Measurements from ENCODE around the gene HNRNPUL1.

The HNRNPUL1 gene

GRCh38 chr19:41264581-41265394 is 616 bp downstream of the HNRNPUL1 start:
- peak overlapping the region; percentile 98 for H3K4me3 ChIP-seq (ENCODE audit: low read length, poor library complexity, severe bottlenecking)
- peaks cover 29% of the 10 kb centered on the region for H3K4me1 ChIP-seq (ENCODE audit: insufficient read depth, low read length, poor library complexity, severe bottlenecking)
- H3K9me3 ChIP-seq (ENCODE audit: insufficient read depth, low read depth, low read length): no peaks in the 10 kb centered on the region
- H3F3A ChIP-seq (ENCODE audit: low read depth): no peaks in the 10 kb centered on the region; the same call in 1 of the 2 replicates
- H3K36me3 ChIP-seq (ENCODE audit: insufficient read depth, low read length): peaks cover 22% of the 10 kb centered on the region
- H3K4me2 ChIP-seq (ENCODE audit: low read depth, low read length, poor library complexity, severe bottlenecking): peak overlapping the region; percentile 97
- H3K9ac ChIP-seq (ENCODE audit: low read depth, low read length, poor library complexity, severe bottlenecking): peak overlapping the region; percentile 99
- peaks cover 63% of the 10 kb centered on the region for H3K79me2 ChIP-seq (ENCODE audit: insufficient read depth, low read length)
- peak overlapping the region; percentile 9; the same call in 1 of the 2 replicates for H2AFZ ChIP-seq (ENCODE audit: low read length)
- H3K27me3 ChIP-seq (ENCODE audit: insufficient read depth, low read length, poor library complexity, severe bottlenecking): peaks cover 10% of the 10 kb centered on the region
- H4K20me1 ChIP-seq (ENCODE audit: insufficient read depth, low read length, poor library complexity, severe bottlenecking): peaks cover 51% of the 10 kb centered on the region
- no peak for TF ChIP-seq EZH2phosphoT487 (IDR thresholded peaks at IDR 0.05; ENCODE audit: borderline replicate concordance)
- H3K9me2 ChIP-seq (replicated peaks; ENCODE audit: low read depth, low read length): no peaks in the 10 kb centered on the region

- H3K4me1 ChIP-seq (ENCODE audit: insufficient read depth, low read length, poor library complexity, severe bottlenecking): peaks cover 29% of the 10 kb centered on the region
- H3K4me3 ChIP-seq (ENCODE audit: low read length, poor library complexity, severe bottlenecking): peak overlapping the region; percentile 98
- H4K20me1 ChIP-seq (ENCODE audit: insufficient read depth, low read length, poor library complexity, severe bottlenecking): peaks cover 54% of the 10 kb centered on the region
- no peak overlapping the region for H2AFZ ChIP-seq (ENCODE audit: low read length)
- peaks cover 70% of the 10 kb centered on the region for H3K79me2 ChIP-seq (ENCODE audit: insufficient read depth, low read length)
- H3K9me2 ChIP-seq (replicated peaks; ENCODE audit: low read depth, low read length): no peaks in the 10 kb centered on the region
- peak overlapping the region; percentile 97 for H3K4me2 ChIP-seq (ENCODE audit: low read depth, low read length, poor library complexity, severe bottlenecking)
- peaks cover 28% of the 10 kb centered on the region for H3K36me3 ChIP-seq (ENCODE audit: insufficient read depth, low read length)
- H3K9ac ChIP-seq (ENCODE audit: low read depth, low read length, poor library complexity, severe bottlenecking): peak overlapping the region; percentile 99
- peaks cover 10% of the 10 kb centered on the region for H3K27me3 ChIP-seq (ENCODE audit: insufficient read depth, low read length, poor library complexity, severe bottlenecking)
- TF ChIP-seq EZH2phosphoT487 (IDR thresholded peaks at IDR 0.05; ENCODE audit: borderline replicate concordance) (no peak), CTCF (conservative IDR thresholded peaks at IDR 0.05; ENCODE audit: low read length) (no peak)
- H3F3A ChIP-seq (ENCODE audit: low read depth): no peaks in the 10 kb centered on the region; the same call in 1 of the 2 replicates
- H3K9me3 ChIP-seq (ENCODE audit: insufficient read depth, low read depth, low read length): no peaks in the 10 kb centered on the region
Observed at GRCh38 chr19:41265395-41266153, 1.4 kb downstream of the HNRNPUL1 start.

DNA sequence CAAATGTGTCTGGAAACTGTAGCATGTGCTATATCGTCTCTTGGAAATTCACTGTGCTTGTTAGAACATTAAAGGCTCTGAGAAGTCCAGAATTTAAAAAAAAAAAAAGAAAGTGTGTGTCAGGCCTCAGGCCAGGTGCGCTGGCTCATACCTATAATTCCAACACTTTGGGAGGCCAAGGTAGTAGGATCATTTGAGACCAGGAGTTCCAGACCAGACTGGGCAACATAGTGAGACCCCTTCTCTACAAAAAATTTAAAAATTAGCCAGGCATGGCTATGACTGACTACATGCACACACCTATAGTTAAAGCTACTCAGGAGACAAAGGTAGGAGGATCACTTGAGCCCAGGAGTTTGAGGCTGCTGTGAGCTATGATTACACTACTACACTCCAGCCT is 4.9 kb downstream of the HNRNPUL1 start:
- peaks cover 22% of the 10 kb centered on the region for H3K4me1 ChIP-seq (ENCODE audit: insufficient read depth, low read length, poor library complexity, severe bottlenecking)
- no peak for TF ChIP-seq CTCF (conservative IDR thresholded peaks at IDR 0.05; ENCODE audit: low read length)
- no peak for TF ChIP-seq EZH2phosphoT487 (IDR thresholded peaks at IDR 0.05; ENCODE audit: borderline replicate concordance)
- H3K4me3 ChIP-seq (ENCODE audit: low read length, poor library complexity, severe bottlenecking): no peak overlapping the region
- H3K9me2 ChIP-seq (replicated peaks; ENCODE audit: low read depth, low read length): no peaks in the 10 kb centered on the region
- peaks cover 10% of the 10 kb centered on the region for H3K27me3 ChIP-seq (ENCODE audit: insufficient read depth, low read length, poor library complexity, severe bottlenecking)
- H3K9me3 ChIP-seq (ENCODE audit: insufficient read depth, low read depth, low read length): no peaks in the 10 kb centered on the region
- peaks cover 95% of the 10 kb centered on the region for H3K79me2 ChIP-seq (ENCODE audit: insufficient read depth, low read length)
- H3K9ac ChIP-seq (ENCODE audit: low read depth, low read length, poor library complexity, severe bottlenecking): no peak overlapping the region
- peaks cover 84% of the 10 kb centered on the region for H4K20me1 ChIP-seq (ENCODE audit: insufficient read depth, low read length, poor library complexity, severe bottlenecking)
- no peaks in the 10 kb centered on the region for H3F3A ChIP-seq (ENCODE audit: low read depth)
- peak overlapping the region; percentile 97 for H3K4me2 ChIP-seq (ENCODE audit: low read depth, low read length, poor library complexity, severe bottlenecking)
- no peak overlapping the region for H2AFZ ChIP-seq (ENCODE audit: low read length)
- peaks cover 63% of the 10 kb centered on the region for H3K36me3 ChIP-seq (ENCODE audit: insufficient read depth, low read length)

Measured in Loucy (cell line).